ENCODE data around the gene MYL7. TPM values are rescaled to one million over a fixed set of nuclear protein-coding genes. Genes with fewer than 3 reads are reported as not detected.

MYL7 gene
- total RNA-seq, 1 experiment from 2014 or later = not detected

GRCh38 chr7:44101303-44101965 lies 39.7 kb downstream of the MYL7 start:
- no peak for DNase-seq (ENCODE audit: low read depth)

GRCh38 chr7:44100458-44101302 lies 40.5 kb downstream of the MYL7 start:
- DNase-seq (ENCODE audit: low read depth) = peak; percentile 62

- no peak for DNase-seq (ENCODE audit: low read depth)
Measured at GRCh38 chr7:44099669-44100068, 41.5 kb downstream of the MYL7 start.

- no peak for DNase-seq (ENCODE audit: low read depth)
Measured at GRCh38 chr7:44098092-44099068, 42.8 kb downstream of the MYL7 start.

- DNase-seq (ENCODE audit: low read depth) = no peak
Measured at GRCh38 chr7:44097064-44097932, 43.8 kb downstream of the MYL7 start.

GRCh38 chr7:44096326-44096881 lies 44.7 kb downstream of the MYL7 start:
- DNase-seq (ENCODE audit: low read depth) = no peak

GRCh38 chr7:44095781-44096180 lies 45.4 kb downstream of the MYL7 start:
- no peak for DNase-seq (ENCODE audit: low read depth)

GRCh38 chr7:44094883-44095592 lies 46.1 kb downstream of the MYL7 start:
- DNase-seq (ENCODE audit: low read depth) = no peak

GRCh38 chr7:44094365-44094764 lies 46.8 kb downstream of the MYL7 start:
- DNase-seq (ENCODE audit: low read depth) = no peak

GRCh38 chr7:44093102-44093641 lies 48.0 kb downstream of the MYL7 start:
- no peak for DNase-seq (ENCODE audit: low read depth)

Other genes with a start within 250 kb of the MYL7 start
- gene URGCP, start 234.7 kb downstream of the MYL7 start, total RNA-seq (2014; rRNA removed; shearing (Covaris generic)) = 46.2 and 55.7 TPM in 2 replicates
- gene UBE2D4, start 214.9 kb downstream of the MYL7 start, total RNA-seq (2014; rRNA removed; shearing (Covaris generic)) = 39.8 and 46.2 TPM in 2 replicates
- not detected in 2 replicates for gene SPDYE1, start 143.4 kb downstream of the MYL7 start, total RNA-seq (2014; rRNA removed; shearing (Covaris generic))
- gene DBNL, start 96.6 kb downstream of the MYL7 start, total RNA-seq (2014; rRNA removed; shearing (Covaris generic)) = 183 and 191 TPM in 2 replicates
- 0.39 TPM in 1 of 2 replicates, not detected in the other for gene PGAM2, start 75.8 kb downstream of the MYL7 start, total RNA-seq (2014; rRNA removed; shearing (Covaris generic))
- gene POLM, start 58.8 kb downstream of the MYL7 start, total RNA-seq (2014; rRNA removed; shearing (Covaris generic)) = 16.2 and 24.1 TPM in 2 replicates
- not detected in 2 replicates for gene AEBP1, start 37.0 kb downstream of the MYL7 start, total RNA-seq (2014; rRNA removed; shearing (Covaris generic))
- 177 and 204 TPM in 2 replicates for gene POLD2, start 17.8 kb downstream of the MYL7 start, total RNA-seq (2014; rRNA removed; shearing (Covaris generic))
- 0.46 TPM in 1 of 2 replicates, not detected in the other for gene GCK, start 48.1 kb upstream of the MYL7 start, total RNA-seq (2014; rRNA removed; shearing (Covaris generic))
- gene YKT6, start 59.6 kb upstream of the MYL7 start, total RNA-seq (2014; rRNA removed; shearing (Covaris generic)) = 224 and 232 TPM in 2 replicates
- gene CAMK2B, start 184.3 kb upstream of the MYL7 start, total RNA-seq (2014; rRNA removed; shearing (Covaris generic)) = 0.06 TPM in 1 of 2 replicates, not detected in the other